ENCODE measurements around the gene TSSC4. TPM values are rescaled to one million over a fixed set of nuclear protein-coding genes. Genes with fewer than 3 reads are reported as not detected.

TSSC4 gene
- polyA plus RNA-seq, 3 donors: 28.1 to 74.6 (median 52.0) TPM

GRCh38 chr11:2421996-2422395 lies 21.4 kb downstream of the TSSC4 start:
- H3K4me3 Mint-ChIP-seq: no peak overlapping the region
- H3K36me3 Mint-ChIP-seq: no peaks in the 10 kb centered on the region
- H3K4me3 ChIP-seq (replicated peaks in 1 of 3; ENCODE audit: low read depth in 2 of 3, low read length in 3 of 3): no peak overlapping the region
- WGBS (ENCODE audit: insufficient coverage): 87% methylated on average over 15 of the region's 17 CpGs
- H3K27me3 ChIP-seq (ENCODE audit: control insufficient read depth in 2 of 2, insufficient read depth in 2 of 2, low read length in 2 of 2): no peaks in the 10 kb centered on the region
- DNase-seq: no peak
- no peak overlapping the region for H3K4me2 ChIP-seq (replicated peaks; ENCODE audit: extremely low read depth, low read length, poor library complexity, severe bottlenecking)
- no peak overlapping the region for H2AFZ ChIP-seq (ENCODE audit: insufficient read depth, low read depth, low read length, poor library complexity, severe bottlenecking)
- no peaks in the 10 kb centered on the region for H3K36me3 ChIP-seq (replicated peaks in 1 of 2; ENCODE audit: control insufficient read depth in 1 of 2, insufficient read depth in 2 of 2, low read length in 2 of 2)
- no peak overlapping the region for H3K9ac ChIP-seq (ENCODE audit: insufficient read depth, low read length, poor library complexity, severe bottlenecking)
- peaks cover 0 to 3% (median 0%) of the 10 kb centered on the region in 7 donors for H3K9me3 Mint-ChIP-seq
- H3K9me3 ChIP-seq (replicated peaks in 1 of 2; ENCODE audit: control insufficient read depth in 1 of 2, insufficient read depth in 1 of 2, low read length in 2 of 2): no peaks in the 10 kb centered on the region
- no peak overlapping the region for H3K27ac ChIP-seq (ENCODE audit: low read depth in 1 of 2, low read length in 2 of 2)
- H4K20me1 ChIP-seq (ENCODE audit: insufficient read depth, low read length): no peaks in the 10 kb centered on the region
- no peak overlapping the region for H3K27ac Mint-ChIP-seq
- H3K27me3 Mint-ChIP-seq (ENCODE audit: low read depth in 3 of 3): peaks cover 2 to 23% (median 7%) of the 10 kb centered on the region in 3 donors
- intact Hi-C loops (cut with micrococcal nuclease): loop anchor here in 1 of 2 donors (2.0 kb wide), 1 partner anchor 225 kb away; no protein-coding TSS in a partner anchor
- no peak for TF ChIP-seq CTCF (IDR thresholded peaks at IDR 0.05)
- peaks cover 2% of the 10 kb centered on the region for H3K4me1 Mint-ChIP-seq
- no peaks in the 10 kb centered on the region for H3K79me2 ChIP-seq (ENCODE audit: insufficient read depth, low read length)
- H3K4me1 ChIP-seq (ENCODE audit: control insufficient read depth in 1 of 2, insufficient read depth in 2 of 2, low read length in 2 of 2): peaks cover 4 to 6% of the 10 kb centered on the region in 2 donors

GRCh38 chr11:2422461-2423156 lies 22.1 kb downstream of the TSSC4 start:
- H3K4me1 ChIP-seq (ENCODE audit: control insufficient read depth in 1 of 2, insufficient read depth in 2 of 2, low read length in 2 of 2): peaks cover 4 to 6% of the 10 kb centered on the region in 2 donors
- no peak overlapping the region for H3K4me2 ChIP-seq (replicated peaks; ENCODE audit: extremely low read depth, low read length, poor library complexity, severe bottlenecking)
- no peaks in the 10 kb centered on the region for H3K9me3 ChIP-seq (replicated peaks in 1 of 2; ENCODE audit: control insufficient read depth in 1 of 2, insufficient read depth in 1 of 2, low read length in 2 of 2)
- Mint-ChIP-seq H3K4me1 (peaks cover 2% of the 10 kb centered on the region), H3K27ac (no peak overlapping the region), H3K4me3 (no peak overlapping the region), H3K36me3 (no peaks in the 10 kb centered on the region), H3K27me3 (ENCODE audit: low read depth in 3 of 3) (peaks cover 2 to 23% (median 9%) of the 10 kb centered on the region in 3 donors), H3K9me3 (peaks cover 0 to 3% (median 0%) of the 10 kb centered on the region in 7 donors)
- H4K20me1 ChIP-seq (ENCODE audit: insufficient read depth, low read length): no peaks in the 10 kb centered on the region
- H3K36me3 ChIP-seq (replicated peaks in 1 of 2; ENCODE audit: control insufficient read depth in 1 of 2, insufficient read depth in 2 of 2, low read length in 2 of 2): no peaks in the 10 kb centered on the region
- TF ChIP-seq CTCF (IDR thresholded peaks at IDR 0.05): no peak
- no peaks in the 10 kb centered on the region for H3K79me2 ChIP-seq (ENCODE audit: insufficient read depth, low read length)
- H3K27me3 ChIP-seq (ENCODE audit: control insufficient read depth in 2 of 2, insufficient read depth in 2 of 2, low read length in 2 of 2): no peaks in the 10 kb centered on the region
- H2AFZ ChIP-seq (ENCODE audit: insufficient read depth, low read depth, low read length, poor library complexity, severe bottlenecking): no peak overlapping the region
- H3K4me3 ChIP-seq (replicated peaks in 1 of 3; ENCODE audit: low read depth in 2 of 3, low read length in 3 of 3): no peak overlapping the region
- intact Hi-C loops (cut with micrococcal nuclease): no loop called here
- 94% methylated on average over 14 of the region's 14 CpGs for WGBS (ENCODE audit: insufficient coverage)
- H3K9ac ChIP-seq (ENCODE audit: insufficient read depth, low read length, poor library complexity, severe bottlenecking): no peak overlapping the region
- DNase-seq: no peak
- no peak overlapping the region for H3K27ac ChIP-seq (ENCODE audit: low read depth in 1 of 2, low read length in 2 of 2)
